Activated T-cell treated with anti-CD3 and anti-CD28 coated beads, Interleukin-2, amount 50 U/mL, for 4 hours (primary cell): Measurements from ENCODE around the gene LCTL. TPM values are rescaled to one million over a fixed set of nuclear protein-coding genes. Genes with fewer than 3 reads are reported as not detected.

Experiments used
- ATAC-seq, 2 donors: fragments of 200-7000 bp; cut with Tn5 transposase; one replicate each; pipeline ENCODE4 v1.10.0; 2021
- DNase-seq: peaks from one replicate; pipeline ENCODE4 v3.0.0-alpha.2; 2020
- H3K27me3 Mint-ChIP-seq: one replicate; pipeline ENCODE4 v1.8.0; 2021; ENCODE audit warnings: low read depth, mixed read lengths
- H3K36me3 Mint-ChIP-seq: one replicate; pipeline ENCODE4 v1.8.0; 2022; ENCODE audit warnings: mixed read lengths; ENCODE audit not compliant: insufficient read depth
- H3K4me1 Mint-ChIP-seq: one replicate; pipeline ENCODE4 v1.8.0; 2021; ENCODE audit warnings: low read depth, mixed read lengths
- H3K4me3 Mint-ChIP-seq: one replicate; pipeline ENCODE4 v1.8.0; 2021; ENCODE audit warnings: mild to moderate bottlenecking, moderate library complexity, mixed read lengths
- H3K9me3 Mint-ChIP-seq: one replicate; pipeline ENCODE4 v1.8.0; 2021; ENCODE audit warnings: mixed read lengths
- total RNA-seq, 3 donors: library from RNA; stranded (reverse); gene quantifications; one replicate each; pipeline ENCODE4 v1.2.1, GENCODE V29; 2021

Gene LCTL
- total RNA-seq, 3 donors from 2014 or later: not detected

DNA sequence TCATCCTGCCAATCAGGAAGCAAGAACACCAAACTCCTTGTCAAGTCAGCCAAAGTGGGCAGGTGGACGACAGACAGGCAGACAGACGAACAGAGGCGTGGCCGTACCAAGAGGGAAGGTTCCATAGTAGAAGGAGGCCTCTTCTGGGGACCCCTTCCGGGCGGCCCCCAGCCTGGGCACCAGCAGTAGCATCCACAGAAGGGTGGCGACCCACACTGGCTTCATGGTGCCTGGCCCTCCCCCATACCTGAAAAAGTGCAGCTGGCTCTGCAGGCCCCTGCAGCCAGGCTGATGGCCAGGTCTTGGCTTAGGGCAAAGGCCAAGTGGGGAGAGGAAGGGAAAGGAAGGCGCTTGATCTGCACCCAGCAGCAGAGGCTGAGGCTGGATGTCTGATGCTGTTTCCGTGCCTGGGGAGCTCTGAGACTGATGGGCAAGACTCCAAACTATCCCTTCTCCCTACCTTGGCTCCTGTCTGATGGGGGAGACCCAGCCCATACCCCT, 607 bp downstream of the LCTL start:
- H3K4me3 Mint-ChIP-seq: no peak overlapping the region
- DNase-seq: no peak
- peaks cover 5% of the 10 kb centered on the region for H3K4me1 Mint-ChIP-seq
- ATAC-seq: no peak
- H3K9me3 Mint-ChIP-seq: no peaks in the 10 kb centered on the region
- H3K27me3 Mint-ChIP-seq: no peaks in the 10 kb centered on the region
- H3K36me3 Mint-ChIP-seq: no peaks in the 10 kb centered on the region

DNA sequence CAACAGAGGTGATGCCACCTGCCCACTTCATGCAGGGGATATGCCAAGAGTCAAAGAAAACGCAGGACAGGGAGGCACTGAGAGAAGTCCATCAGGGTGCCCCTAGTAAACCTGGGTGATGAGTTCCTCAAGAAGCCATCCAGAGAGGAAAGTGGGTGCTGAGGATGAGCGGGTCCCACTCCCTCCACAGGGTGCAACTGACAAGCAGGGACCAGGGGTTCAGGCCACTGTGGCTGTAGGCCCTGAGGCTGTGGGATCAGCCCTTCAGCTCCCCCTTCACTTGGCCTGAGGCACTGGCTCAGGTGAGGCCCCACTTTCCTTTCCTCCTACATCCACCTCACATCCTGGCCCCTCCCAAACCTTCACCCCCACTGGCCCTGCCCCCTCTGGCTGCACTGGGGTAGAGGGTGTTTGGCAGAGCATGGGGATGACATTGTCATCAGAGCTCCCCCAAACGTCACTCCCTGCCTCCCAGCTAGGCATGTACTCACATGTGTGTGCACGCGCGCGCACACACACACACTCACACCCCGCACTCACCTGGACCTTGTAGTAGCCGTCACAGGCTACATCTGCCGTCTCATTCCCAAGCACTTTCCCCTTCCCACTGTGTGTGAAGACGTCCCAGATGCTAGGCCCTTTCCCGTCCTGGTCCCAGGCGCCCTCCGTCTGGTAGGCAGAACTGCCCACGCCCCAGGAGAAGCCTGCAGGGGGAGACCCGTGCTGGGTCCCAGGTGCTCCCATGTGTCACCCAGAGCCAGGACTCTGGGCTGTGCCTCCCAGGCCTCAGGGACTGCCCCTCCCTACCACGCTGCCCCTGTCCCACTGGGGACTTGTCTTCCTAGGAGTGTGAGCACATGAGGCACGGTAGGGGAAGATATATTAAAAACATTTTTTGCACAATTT, 1.4 kb downstream of the LCTL start:
- Mint-ChIP-seq H3K9me3 (no peaks in the 10 kb centered on the region), H3K36me3 (no peaks in the 10 kb centered on the region), H3K4me1 (peaks cover 5% of the 10 kb centered on the region), H3K4me3 (no peak overlapping the region), H3K27me3 (no peaks in the 10 kb centered on the region)
- no peak for ATAC-seq
- no peak for DNase-seq

GRCh38 chr15:66563566-66564110, 2.2 kb downstream of the LCTL start:
- no peaks in the 10 kb centered on the region for H3K27me3 Mint-ChIP-seq
- no peak overlapping the region for H3K4me3 Mint-ChIP-seq
- no peak for ATAC-seq
- DNase-seq: no peak
- no peaks in the 10 kb centered on the region for H3K9me3 Mint-ChIP-seq
- H3K36me3 Mint-ChIP-seq: no peaks in the 10 kb centered on the region
- peaks cover 5% of the 10 kb centered on the region for H3K4me1 Mint-ChIP-seq

DNA sequence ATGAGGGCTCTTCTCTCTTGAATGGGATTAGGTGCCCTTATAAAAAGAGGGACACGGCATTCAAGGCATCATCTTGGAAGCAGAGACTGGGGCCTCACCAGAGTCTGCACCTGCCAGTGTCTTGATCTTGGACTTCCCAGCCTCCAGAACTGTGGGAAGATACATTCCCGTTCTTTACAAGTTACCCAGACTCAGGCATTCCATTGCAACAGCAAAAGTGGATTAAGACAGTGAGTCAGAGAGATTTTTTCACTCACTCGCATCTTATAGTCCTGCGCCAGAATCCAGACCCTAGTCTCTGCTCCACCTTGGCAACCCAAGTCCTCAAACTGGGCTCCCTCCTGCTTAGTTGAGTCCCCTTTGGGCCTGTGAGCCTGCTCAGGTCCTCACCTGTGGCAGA, 2.7 kb downstream of the LCTL start:
- Mint-ChIP-seq H3K4me3 (no peak overlapping the region), H3K27me3 (no peaks in the 10 kb centered on the region), H3K4me1 (peaks cover 5% of the 10 kb centered on the region), H3K36me3 (no peaks in the 10 kb centered on the region), H3K9me3 (no peaks in the 10 kb centered on the region)
- ATAC-seq: no peak
- DNase-seq: no peak

GRCh38 chr15:66560856-66561525, 4.8 kb downstream of the LCTL start:
- no peaks in the 10 kb centered on the region for H3K27me3 Mint-ChIP-seq
- H3K4me1 Mint-ChIP-seq: no peaks in the 10 kb centered on the region
- ATAC-seq (no peak), DNase-seq (no peak)
- no peaks in the 10 kb centered on the region for H3K9me3 Mint-ChIP-seq
- H3K36me3 Mint-ChIP-seq: no peaks in the 10 kb centered on the region
- no peak overlapping the region for H3K4me3 Mint-ChIP-seq

- Mint-ChIP-seq H3K4me1 (no peaks in the 10 kb centered on the region), H3K4me3 (no peak overlapping the region), H3K36me3 (no peaks in the 10 kb centered on the region), H3K9me3 (peaks cover 7% of the 10 kb centered on the region), H3K27me3 (no peaks in the 10 kb centered on the region)
- DNase-seq (no peak), ATAC-seq (no peak)
Observed at GRCh38 chr15:66558271-66558670, 7.5 kb downstream of the LCTL start.

DNA sequence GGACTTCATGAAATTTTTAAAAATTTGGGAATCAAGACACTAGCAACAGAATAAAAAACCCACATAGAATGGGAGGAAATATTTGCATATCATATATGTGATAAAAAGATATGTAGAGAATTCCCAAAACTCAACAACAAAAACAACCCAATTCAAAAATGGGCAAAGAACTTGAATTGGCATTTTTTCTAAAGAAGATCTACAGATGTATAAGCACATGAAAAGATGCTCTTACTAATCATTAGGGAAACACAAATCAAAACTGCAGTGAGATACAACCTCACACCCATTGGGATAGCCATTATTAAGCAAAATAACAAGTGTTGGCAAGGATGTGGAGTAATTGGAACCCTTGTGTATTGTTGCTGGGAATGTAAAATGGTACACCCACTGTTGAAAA, 10.1 kb downstream of the LCTL start:
- Mint-ChIP-seq H3K4me1 (no peaks in the 10 kb centered on the region), H3K36me3 (peaks cover 4% of the 10 kb centered on the region), H3K4me3 (no peak overlapping the region), H3K9me3 (peaks cover 7% of the 10 kb centered on the region), H3K27me3 (no peaks in the 10 kb centered on the region)
- DNase-seq (no peak), ATAC-seq (no peak)

- Mint-ChIP-seq H3K27me3 (no peaks in the 10 kb centered on the region), H3K36me3 (peaks cover 21% of the 10 kb centered on the region), H3K9me3 (no peaks in the 10 kb centered on the region), H3K4me3 (no peak overlapping the region), H3K4me1 (no peaks in the 10 kb centered on the region)
- ATAC-seq (no peak), DNase-seq (no peak)
Observed at GRCh38 chr15:66545255-66545654, 20.5 kb downstream of the LCTL start.

DNA sequence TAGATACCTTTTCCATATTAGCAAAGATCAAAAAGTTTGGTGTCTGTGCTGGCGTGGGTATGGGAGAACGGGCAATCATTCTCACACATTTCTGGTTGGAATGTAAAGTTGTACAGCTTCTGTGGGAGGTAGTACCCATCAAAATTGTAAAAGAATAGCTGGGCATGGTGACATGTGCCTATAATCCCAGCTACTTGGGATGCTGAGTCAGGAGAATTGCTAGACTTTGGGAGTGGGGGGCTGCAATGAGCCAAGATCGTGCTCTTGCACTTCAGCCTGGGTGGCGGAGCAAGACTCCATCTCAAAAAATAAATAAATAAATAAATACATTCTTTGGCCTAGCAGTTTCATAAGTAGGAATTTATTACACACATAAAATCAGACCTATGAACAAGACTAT, 22.9 kb downstream of the LCTL start:
- no peak for DNase-seq

DNA sequence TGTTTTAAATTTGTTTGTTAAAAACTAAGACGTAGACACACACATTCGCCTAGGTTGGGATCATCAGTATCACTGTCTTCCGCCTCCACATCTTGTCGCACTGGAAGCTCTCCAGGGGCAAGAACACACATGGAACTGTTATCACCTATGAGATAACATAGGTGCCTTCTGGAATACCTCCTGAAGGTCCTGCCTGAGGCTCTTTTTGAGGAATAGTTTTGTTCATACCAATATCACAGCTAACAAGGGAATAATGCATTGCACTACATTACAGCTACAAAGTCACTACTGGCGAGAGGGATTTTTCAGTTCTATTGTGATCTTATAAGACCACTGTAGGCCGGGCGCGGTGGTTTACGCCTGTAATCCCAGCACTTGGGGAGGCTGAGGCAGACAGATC, 30.7 kb downstream of the LCTL start:
- peaks cover 26% of the 10 kb centered on the region for H3K36me3 Mint-ChIP-seq
- H3K4me3 Mint-ChIP-seq: no peak overlapping the region
- no peak for ATAC-seq
- H3K27me3 Mint-ChIP-seq: no peaks in the 10 kb centered on the region
- H3K4me1 Mint-ChIP-seq: no peaks in the 10 kb centered on the region
- H3K9me3 Mint-ChIP-seq: no peaks in the 10 kb centered on the region
- DNase-seq: no peak

More for the DNA sequence above, 22.9 kb downstream of the LCTL start:
- no peaks in the 10 kb centered on the region for H3K4me1 Mint-ChIP-seq
- H3K27me3 Mint-ChIP-seq: no peaks in the 10 kb centered on the region
- H3K4me3 Mint-ChIP-seq: no peak overlapping the region
- no peak for ATAC-seq
- H3K9me3 Mint-ChIP-seq: no peaks in the 10 kb centered on the region
- peaks cover 30% of the 10 kb centered on the region for H3K36me3 Mint-ChIP-seq

GRCh38 chr15:66524838-66525237, 41.0 kb downstream of the LCTL start:
- H3K9me3 Mint-ChIP-seq: no peaks in the 10 kb centered on the region
- H3K4me3 Mint-ChIP-seq: no peak overlapping the region
- peaks cover 45% of the 10 kb centered on the region for H3K36me3 Mint-ChIP-seq
- ATAC-seq: no peak
- no peaks in the 10 kb centered on the region for H3K4me1 Mint-ChIP-seq
- no peak for DNase-seq
- H3K27me3 Mint-ChIP-seq: no peaks in the 10 kb centered on the region

DNA sequence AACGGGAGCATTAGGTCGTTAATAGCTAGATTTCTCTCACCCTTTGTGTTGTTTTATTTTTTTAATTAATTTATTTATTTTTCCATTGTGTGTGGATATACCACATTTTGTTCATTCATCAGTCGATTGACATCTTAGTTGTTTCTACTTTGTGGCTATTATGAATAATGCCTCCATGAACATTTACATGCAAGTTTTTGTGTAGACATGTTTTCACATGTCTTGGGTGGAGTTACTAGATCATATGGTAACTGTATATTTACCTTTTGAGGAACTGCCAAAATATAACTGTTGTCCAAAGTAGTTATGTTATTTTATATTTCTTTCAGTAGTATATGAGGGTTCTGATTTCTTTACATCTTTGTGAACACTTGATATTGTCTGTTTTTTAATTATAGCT, 41.9 kb downstream of the LCTL start:
- Mint-ChIP-seq H3K9me3 (no peaks in the 10 kb centered on the region), H3K36me3 (peaks cover 39% of the 10 kb centered on the region), H3K4me3 (no peak overlapping the region), H3K4me1 (no peaks in the 10 kb centered on the region), H3K27me3 (no peaks in the 10 kb centered on the region)
- DNase-seq (no peak), ATAC-seq (no peak)

DNA sequence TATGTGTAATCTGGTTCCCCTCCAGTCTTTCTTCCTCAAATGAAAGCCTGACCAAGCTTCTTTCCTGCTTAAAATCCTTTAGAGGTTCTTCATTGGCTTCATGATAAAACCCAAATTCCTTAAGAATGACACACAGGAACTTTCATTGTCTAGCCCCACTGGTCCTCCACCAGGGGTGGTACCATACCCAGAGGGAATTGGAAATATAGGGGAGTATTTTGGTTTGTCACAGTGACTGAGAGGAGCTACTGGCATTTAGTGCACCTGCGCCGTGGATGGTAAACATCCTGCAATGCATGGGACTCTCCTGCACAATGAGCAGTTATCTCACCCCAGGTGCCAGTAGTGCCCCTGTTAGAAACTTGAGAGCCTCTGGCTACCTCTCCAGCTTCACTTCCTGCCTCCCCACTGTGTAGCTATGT, 49.9 kb downstream of the LCTL start:
- no peak for DNase-seq
- no peak for ATAC-seq
- Mint-ChIP-seq H3K4me3 (no peak overlapping the region), H3K9me3 (no peaks in the 10 kb centered on the region), H3K27me3 (no peaks in the 10 kb centered on the region), H3K36me3 (peaks cover 18% of the 10 kb centered on the region), H3K4me1 (no peaks in the 10 kb centered on the region)

DNA sequence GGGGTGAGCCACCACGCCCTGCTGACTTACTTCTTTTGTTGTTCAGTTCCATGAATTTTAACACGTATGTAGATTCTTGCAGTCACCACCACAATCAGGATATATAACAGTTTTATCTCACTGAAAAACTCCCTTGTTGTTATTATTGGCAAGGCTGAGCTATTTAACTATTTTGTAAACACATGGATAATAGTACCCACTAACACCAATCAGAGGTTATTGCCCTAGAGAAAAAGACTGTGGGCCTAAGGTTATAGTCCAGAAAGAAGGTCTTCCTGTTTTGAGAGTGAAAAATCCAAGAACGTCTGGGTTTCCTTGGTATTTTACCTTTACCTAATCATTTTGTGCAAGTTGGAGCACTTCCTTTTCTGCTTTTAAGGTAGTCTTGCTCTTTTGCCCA, 51.2 kb downstream of the LCTL start:
- no peak overlapping the region for H3K4me3 Mint-ChIP-seq
- H3K4me1 Mint-ChIP-seq: no peaks in the 10 kb centered on the region
- H3K36me3 Mint-ChIP-seq: peaks cover 17% of the 10 kb centered on the region
- no peaks in the 10 kb centered on the region for H3K9me3 Mint-ChIP-seq
- DNase-seq (no peak), ATAC-seq (no peak)
- no peaks in the 10 kb centered on the region for H3K27me3 Mint-ChIP-seq
